ENCODE results near the gene RPE.
A peak's percentile ranks its signal among the peaks of the same experiment; 100 is the strongest.

The RPE gene

DNA sequence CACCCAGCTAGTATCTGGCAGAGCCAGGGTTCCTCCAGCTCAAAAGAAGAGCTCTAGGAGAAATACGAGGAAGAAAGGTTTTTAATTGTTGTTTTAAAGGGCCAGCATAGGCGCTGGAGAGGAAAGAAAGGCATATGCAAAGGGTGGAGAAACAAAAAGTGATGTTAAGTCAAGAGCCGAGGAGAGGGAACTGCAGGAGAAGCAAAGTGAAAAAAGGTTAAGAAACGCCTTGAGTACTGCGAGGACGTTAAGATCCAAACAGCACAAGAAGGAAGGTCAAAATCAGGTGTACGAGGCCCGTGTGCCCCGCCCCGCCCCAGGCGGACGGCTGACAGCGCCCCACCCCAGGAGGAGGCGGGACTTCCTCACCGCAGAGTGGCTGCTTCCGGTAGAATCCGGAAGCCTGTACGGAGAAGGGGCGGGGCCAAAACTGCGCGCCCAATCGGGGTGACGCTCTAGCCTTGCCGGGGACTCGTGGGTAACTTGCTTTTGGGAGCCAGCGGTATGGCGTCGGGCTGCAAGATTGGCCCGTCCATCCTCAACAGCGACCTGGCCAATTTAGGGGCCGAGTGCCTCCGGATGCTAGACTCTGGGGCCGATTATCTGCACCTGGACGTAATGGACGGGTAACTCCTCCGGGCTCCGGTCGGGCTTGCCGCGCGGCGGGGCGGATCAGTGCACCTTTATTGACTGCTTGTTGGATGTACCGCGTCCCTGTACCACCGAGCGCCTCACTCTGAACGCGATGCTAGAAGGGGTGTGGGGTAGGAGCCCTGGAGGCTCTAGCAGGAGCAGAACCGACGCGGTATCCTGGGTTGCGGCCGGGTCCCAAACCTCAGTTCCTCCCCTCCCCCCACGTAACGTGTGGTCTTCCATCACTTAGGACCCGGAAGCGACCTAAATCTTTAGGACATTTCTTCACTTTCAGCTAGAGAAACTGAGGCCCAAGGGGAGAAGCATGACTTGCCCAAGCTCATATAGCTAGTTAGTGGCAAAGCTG is at the start of gene RPE:
RPE (plus strand) TSS at position 481 of the 1,000 bp plus-strand sequence; CDS start at position 505, 24 bp downstream.
- peak; percentile 74 for DNase-seq (ENCODE audit: low read depth)

DNA sequence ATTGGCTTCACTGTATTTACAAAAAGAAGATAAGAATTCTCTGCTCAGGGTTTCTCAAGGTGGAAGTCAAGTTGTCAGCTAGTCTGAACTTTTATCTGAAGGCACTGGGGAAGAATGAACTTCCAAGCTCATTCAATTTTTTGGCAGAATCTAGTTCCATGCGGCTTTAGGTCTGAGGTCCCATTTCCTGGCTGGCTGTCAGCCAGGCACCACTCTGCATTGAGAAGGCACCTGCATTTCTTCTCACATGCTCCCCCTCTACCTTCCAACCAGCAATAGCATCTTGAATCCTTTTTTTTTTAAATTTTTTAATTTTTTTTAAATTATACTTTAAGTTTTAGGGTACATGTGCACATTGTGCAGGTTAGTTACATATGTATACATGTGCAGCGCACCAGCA is 46.2 kb upstream of the RPE start:
- DNase-seq (ENCODE audit: low read depth) = no peak

DNA sequence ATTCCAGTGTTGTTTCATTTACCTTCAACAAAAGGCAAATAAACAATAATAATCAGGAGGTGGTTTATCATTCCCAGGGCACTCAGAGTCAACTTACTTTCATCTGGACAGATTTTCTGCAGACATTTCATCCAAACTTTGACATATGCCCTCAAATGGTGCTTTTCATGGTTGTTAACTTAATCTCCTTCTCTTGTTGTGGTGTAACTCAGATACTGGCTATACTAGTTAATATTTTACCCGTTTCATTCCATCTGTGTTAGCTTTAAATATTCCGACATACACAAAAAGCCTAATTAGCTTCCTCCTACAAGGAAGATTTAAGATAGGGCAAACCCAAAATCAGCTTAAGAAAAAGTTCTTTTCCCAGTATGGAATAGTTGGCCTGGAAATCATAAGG is 44.4 kb upstream of the RPE start:
- no peak for DNase-seq (ENCODE audit: low read depth)

DNA sequence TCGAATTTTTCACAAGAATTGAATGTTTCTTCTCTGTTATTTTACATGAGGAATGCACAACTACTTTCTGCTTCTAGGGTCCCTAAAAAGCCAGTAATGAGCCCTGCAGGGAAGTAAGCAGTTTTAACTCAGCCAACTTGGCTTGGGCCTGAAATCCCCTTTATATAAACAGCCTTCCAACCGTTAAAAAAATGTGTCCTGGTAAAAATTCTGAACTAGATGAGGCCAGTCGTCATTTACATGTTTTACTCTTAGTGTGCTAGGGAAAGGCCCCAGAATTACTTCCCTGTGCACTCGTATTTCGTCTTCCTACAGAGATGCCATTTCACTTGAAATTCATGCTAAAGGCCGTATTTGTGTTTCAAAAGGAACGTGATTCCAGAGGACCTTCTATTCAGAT is 42.4 kb upstream of the RPE start:
- no peak for DNase-seq (ENCODE audit: low read depth)

DNA sequence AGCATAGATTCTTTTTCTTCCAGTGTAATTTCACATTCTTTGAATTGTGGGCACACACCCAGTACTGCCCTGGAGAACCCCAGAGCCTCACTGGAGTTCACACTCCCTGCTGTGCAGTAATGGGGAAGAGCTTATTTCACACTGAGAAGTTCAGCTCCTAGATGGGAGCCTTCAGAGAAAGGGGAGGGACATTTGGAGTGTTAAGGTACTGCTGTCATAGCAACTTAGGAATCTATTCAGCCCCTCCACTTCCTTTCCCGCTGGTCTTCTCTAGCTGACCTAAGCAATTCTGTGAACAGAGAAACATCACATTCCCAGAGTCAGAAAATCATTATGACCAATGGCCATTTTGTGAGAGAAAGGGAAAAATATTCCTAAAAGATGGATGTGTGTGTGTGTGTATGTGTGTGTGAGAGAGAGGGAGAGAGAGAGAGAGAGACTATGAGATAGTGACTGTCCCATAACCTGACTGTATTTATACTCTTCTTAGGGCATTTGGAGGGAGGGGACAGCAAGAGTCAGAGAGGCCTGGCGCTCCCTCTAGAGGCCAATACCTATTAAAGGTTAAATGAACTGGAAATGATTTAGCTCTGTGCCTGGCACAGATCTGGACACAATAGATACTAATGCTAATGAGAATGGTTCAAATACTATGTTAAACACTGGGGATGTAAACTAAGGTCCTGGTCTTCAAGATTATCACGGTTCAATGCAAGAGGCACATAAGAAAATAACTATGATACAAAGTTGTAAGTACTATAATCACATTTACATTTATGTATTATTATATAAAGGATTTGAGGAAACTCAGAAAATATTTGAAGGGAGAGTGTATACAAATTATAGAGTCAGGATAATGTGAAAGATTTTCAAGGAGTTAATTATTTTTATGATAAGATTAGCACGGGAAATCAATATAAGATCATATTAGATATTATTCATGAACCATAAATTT is 41.5 kb upstream of the RPE start:
- peak; percentile 9 for DNase-seq (ENCODE audit: low read depth)

DNA sequence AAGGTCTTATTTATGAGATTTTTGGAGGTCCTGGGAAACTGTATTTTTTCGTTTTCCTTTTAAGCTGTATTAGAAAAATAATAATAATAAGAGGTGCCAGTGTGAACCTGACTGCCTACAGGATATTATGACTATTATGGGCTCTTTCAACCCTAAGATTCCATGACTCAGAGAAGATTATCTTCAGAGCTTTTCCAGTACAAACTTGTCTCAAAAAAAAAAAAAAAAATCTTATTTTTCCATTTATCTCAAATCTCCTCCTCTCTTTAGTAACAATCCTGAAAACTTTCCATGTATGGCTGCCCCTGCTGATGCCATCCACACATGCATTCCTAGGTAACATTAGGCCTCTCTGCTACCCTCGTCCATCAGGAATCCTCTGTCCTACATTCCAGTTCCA is 36.7 kb upstream of the RPE start:
- no peak for DNase-seq (ENCODE audit: low read depth)

DNA sequence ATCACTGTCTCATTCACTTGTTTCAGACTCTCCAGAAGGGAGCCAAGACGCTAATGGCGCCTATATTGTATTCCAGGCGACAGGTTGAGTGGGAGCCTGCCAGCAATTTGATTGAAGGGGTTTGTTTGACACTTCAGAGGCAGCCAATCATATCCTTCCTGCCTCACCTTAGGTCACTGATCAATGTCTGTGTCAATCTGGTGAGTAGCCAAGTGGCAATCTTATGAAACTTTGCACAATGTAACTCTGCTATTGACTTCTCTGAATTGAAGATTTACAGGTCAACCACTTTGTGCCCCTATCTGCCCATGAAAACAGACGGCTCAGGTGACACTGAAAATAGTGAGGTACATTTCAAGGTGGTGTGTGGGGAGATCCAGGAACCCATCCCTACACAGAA is 32.7 kb upstream of the RPE start:
- no peak for DNase-seq (ENCODE audit: low read depth)

DNA sequence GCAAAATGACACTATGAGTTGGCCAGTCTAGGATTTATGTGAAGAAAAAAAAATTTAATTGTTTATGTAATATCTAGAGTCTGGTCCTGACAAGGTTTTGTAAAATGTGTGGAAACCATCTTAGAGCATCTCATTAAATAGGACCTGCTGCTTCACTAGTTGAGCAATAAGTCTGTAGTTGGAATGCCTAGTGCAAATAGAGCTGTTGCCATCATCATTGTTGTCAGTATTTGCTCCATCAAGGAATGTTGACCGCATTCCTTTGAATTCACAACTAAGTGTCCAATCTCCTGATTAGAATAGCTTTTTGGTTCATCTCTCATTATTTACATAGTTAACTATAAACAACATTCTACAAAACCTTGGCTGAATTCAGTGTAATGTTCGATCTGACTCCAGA is 32.2 kb upstream of the RPE start:
- DNase-seq (ENCODE audit: low read depth) = no peak

DNA sequence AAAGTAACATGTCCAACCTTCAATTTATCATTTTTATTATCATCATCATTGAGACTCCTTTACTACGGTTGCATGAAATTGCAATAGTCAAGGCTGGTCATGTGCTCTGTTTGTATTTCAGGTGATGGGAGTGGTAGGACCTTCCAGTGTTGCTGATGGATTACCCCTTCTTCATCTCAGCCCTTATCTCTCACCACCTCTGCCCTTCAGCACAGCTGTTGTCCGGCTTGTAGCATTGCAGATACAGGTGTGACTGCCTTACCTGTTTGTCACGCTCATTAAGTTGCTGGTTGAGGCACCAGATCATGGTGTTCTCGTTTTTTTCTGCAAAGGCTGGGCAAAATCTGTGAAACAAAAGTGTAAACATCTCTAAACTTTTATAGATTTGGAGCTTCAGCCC is 31.7 kb upstream of the RPE start:
- no peak for DNase-seq (ENCODE audit: low read depth)

DNA sequence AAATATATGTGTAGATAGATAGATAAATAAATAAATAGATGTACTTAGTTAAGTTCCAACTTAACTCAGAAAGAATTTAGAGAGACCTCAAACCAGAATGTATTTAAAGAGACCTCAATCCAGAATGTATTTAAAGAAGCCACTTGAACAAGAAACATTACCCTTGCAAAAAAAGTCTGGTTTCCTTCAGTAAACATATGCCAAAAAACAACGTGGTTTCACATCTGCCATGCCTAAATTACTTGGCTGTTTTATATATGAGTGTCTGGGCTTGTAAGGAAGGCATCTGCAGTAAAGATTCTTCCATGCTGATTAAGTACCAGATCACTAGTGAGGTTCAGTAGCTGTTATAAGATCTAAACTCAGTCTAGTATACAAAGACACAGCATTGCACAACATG is 29.1 kb upstream of the RPE start:
- no peak for DNase-seq (ENCODE audit: low read depth)

DNA sequence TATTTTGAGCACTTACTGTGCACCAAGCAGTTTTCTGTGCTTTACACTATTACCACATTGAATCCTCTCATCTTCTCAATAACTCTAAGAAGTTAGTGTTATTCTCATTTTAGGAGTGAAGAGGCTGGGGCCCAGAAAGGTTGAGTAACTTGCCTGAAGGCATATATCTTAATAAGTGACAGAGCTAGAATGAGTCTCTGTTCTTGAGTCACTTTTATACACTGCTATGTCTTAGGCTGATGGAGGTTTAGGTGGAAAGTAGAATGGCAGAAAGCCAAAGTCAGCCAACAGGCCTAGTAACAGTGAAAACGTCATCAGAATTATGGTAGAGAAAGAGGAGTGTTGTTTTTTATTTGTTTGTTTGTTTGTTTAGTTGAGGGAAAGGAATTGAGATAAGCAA is 27.9 kb upstream of the RPE start:
- DNase-seq (ENCODE audit: low read depth) = no peak

DNA sequence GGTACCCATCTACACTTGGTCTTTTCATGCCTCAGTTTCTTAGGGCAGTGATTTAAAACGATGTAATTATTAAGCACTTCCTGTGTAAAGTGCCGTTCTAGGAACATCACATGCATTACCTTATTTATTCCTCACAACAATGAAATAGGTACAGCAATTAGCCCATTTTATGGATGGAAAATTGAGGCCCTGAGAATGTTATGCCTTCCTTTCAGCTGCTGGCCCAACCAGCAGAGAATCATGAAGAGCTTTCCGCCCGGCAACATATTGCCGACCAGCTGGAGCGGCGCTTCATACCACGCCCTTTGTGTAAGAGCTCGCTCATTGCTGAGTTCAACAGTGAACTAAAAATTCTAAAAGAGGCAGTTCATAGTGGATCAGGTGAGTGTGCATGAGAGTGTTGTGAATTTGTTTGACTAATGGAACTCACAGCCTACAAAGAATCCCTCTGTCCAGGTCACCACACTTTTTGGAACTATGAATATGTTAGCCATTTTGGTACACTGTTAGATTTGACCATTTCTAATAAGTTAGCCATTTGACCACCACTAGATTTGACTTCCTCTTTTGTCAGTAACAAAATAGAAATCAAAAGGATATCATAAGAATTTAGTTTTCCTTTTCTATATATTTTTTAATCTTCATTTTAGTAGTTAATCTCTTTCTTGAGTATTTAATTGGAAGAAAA is 25.6 kb upstream of the RPE start:
- DNase-seq (ENCODE audit: low read depth) = no peak

DNA sequence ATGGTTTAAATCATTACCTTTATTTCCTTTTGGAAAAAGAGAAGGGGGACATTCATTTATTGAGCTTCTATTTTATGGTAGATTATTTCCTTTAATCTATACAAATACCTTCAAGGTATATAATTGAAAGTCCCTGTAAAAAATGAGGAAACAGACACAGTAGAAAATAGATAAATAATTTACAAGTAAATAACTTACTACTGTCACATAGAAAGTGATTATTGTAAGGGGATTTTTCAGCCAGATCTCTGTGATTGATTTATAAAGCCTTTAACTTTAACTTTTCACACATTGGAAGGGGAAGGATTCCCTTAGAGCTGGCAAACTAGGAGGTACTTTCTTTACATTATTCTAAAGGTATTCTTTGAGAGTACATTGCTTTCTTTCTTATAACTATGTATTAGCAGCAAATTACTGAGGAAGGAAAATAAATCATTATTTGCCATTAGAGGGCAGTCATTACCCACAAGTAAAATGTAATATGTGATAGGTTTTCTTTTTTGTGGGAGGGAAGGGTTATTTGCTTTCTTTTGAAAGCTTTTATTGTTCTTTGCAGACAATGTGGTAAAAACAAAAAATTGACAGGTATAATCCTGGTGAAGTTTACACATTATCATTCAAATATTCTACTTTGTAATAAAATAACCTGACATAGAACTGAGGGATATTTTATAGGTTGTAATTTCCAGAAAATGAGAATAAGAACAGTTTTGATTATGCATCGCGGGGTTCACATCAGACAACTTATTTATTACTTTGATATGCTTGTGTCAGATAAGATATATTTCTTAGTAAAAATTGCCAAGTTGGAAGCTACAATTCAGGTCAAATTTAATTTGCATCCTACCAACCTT is 24.8 kb upstream of the RPE start:
- DNase-seq (ENCODE audit: low read depth) = no peak

DNA sequence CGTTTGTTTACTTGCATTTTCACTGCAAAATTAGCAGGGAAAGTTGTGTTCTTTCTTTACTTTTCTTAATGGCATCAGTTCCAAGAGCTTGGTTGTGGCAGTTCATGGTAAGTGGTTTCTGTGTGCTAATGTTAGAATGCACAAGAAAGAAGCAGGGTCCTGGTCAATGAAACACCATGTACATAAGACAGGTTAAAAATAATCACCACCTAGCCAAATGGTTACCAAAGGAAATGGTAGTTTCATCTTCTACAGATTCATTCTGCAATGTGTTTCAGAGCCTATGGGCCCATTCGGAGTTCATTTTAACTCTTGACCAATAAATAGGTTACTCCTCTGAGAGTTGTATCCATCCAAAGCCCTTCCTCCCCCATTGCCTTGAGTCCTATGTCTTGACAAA is 18.1 kb upstream of the RPE start:
- DNase-seq (ENCODE audit: low read depth) = no peak

DNA sequence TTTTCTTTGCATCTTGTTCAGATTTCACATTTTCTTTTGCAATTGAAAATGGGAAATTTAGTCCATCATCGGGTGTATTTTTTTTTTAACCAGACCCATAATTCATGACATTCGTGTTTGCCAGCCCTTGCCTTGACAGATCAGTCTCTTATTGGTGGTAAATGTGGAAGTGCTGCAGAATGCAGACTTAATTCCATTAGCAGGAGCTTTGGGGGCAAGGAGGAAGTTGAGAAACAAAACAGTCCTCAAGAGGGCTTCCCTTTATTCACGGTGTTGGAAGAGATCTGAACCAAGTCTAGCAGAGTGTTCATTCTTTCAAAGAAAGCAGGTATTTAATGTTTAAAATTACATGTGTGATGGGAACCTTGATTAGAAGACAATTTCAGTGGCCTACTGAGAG is 16.6 kb upstream of the RPE start:
- DNase-seq (ENCODE audit: low read depth) = no peak

DNA sequence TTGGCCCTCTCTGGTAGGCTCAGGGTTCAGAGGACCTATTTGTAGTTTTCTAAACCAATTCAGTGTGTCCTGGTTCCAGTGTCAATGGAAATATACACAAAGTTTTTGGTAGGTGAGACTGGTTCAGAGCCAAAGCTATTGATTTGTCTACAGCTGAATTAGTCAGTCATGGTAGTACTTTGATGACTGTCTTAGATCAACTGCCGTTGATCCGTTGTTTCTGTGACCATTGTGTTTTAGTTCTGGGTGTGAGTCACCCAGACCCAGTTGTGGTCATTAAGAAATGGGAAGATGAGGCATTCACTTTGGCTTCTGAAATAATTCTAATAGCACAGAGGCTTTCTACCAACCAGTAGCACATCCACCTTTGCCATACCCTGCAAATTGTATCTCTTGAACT is 16.0 kb upstream of the RPE start:
- no peak for DNase-seq (ENCODE audit: low read depth)

DNA sequence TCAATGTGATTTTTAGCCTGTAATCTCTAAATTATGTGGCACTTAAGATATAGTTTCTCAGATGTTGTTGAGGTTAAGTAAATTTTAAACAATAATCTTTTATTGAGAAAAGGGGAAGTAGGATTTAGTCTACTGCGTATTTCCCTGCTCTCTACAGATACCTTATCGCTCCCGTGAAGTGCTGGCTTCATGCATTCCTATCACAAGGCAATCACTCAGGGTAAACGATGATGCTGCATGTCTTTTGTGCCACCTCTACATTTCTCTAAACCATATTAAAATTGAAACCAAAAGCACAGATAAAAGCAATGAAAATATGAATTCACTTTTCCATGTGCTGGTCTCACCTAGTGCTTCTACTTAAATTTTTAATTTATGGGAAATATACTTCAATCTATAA is 14.4 kb upstream of the RPE start:
- no peak for DNase-seq (ENCODE audit: low read depth)

DNA sequence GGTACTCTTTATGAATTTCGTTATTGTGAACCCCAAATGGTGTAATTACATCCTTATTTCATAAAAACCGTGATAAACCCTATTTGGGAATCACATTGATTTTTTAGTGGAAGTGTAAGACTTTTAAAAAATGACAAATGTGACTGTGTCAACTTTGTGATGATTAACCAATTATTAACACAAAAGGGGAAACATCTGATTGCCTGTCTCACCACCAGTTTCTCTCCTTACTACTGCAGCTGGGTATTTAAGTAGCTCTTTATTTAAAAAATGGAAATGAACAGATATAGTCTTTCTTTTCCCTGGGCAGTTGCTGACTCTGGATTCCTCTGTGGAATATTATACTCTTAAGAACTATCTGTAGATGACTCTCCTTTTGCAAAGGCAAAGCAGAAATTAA is 11.6 kb upstream of the RPE start:
- no peak for DNase-seq (ENCODE audit: low read depth)

DNA sequence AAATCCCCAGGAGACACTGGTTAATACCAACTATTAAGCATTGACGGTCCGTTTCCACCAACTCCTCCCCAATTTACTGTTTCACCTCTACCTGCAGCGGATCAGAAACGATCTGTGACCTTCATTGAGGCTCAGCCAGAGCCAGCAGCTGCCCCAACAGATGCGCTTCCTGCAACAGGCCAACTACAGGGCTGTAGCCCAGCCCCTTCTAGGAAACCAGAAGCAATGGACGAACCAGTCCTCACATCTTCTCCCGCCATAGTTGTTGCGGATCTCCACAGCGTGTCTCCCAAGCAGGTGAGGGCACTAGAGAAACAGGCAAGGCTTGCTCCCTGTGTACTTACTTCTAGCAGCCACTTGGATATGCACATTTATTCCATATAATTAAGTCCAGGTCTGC is 8.5 kb upstream of the RPE start:
- no peak for DNase-seq (ENCODE audit: low read depth)

DNA sequence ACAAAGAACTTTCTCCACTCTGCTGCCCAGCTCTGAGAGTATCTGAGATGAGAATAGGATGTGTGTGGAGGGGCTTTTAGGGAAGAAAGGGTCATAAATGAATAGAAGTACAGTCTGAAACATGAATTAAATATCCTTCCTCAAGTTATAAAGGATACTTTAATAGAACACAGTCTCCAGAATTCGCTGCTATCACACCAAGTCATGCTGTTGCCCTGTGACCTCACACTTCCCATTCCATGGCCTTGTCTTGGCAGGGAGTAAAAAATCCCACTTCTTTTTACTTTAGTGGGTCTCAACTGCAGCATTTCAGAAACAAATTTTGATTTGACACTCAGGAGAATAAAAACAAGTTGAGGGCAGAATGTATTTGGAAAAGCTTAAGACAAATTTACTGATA is 3.8 kb upstream of the RPE start:
- no peak for DNase-seq (ENCODE audit: low read depth)

All from CMK (cell line).